Suppressor macrophage treated with lipopolysaccharide for 4 hours (primary cell): ENCODE measurements around the gene ZNF775.
"Not testable (repeated sequence)": the region's sequence is repeated elsewhere in the genome, so short reads cannot be mapped to it uniquely, and the experiment has no call there.

ENCODE experiments used
- DNase-seq: peaks from one replicate; pipeline ENCODE4 v3.0.0-alpha.2; 2020

The ZNF775 gene

DNA sequence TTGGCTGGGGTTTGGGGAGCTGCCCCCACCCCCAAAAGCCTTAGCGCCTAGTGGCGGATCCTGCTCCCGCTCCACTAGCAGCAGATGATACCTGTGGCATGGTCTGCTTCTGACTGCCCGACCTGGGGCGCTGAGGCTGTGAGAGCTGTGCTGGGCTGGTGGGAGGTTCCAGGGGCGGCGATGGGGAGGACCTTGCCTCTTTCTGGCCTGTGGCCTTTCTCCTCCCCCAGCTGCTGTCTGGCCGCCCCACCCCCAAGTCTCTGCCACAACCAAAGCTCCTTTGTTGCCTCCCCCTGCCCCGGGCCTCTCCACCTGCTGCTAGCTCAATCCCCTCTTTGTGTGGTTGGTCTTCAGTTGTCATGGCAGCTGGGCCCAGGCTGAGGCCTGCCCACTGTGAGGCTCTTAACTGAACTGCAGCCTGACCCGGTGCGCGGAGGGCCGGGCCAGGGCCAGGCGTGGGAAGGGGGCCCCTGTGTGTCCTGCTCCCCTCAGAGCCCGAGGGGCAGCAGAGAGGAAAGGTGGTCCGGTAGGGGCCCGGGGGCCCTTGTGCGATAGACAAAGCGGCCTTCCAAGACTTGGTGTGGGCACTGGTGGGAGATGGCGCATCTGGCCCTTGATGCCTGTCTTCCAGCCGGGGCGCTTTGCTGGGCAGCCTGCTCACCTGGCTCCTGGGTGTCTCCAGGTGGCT, 4.7 kb downstream of the ZNF775 start:
- no peak for DNase-seq

DNA sequence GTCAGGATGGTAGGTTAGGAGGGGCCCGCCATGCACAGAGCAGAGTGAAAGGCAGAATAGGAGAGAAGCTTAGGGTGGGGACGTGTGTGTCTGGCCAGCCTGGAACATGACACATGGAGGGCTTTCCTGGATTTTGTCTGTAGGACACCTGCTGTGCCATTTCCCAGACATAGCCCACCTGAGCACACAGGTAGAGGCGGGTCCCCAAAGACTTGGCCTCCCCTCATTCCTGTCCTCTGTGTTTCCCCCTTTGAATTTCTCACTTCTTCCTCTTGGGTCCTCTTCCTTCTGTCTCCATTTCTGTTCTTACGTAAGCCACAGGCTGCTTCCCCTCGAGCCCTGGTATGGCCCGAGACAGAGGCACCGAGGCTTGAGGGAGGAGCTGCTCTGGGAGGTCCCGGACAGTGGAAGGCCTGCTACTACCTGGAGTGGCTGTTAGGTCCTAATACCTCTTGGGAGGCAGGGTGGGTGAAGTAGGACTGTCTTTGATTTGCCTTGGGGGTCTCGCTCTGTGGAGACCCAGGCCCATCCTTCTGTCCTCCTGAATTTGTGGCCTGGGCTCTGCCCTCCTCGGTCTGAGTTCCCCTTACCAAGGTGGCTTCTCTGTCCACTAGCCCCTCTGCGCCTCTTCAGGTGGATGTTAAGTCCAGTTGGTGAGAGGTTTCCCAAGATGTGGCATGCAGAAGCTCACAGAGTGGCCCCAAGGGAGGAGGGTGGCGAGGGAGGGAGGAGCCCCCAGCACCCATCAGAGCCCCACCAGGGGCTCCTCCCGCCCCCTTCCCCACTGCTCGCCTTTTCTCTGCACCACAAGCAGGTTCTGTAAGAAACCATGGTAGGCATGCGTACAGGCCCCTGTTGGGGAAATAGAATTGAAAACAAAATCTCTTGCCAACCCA, 5.5 kb downstream of the ZNF775 start:
- DNase-seq: peak; percentile 38

DNA sequence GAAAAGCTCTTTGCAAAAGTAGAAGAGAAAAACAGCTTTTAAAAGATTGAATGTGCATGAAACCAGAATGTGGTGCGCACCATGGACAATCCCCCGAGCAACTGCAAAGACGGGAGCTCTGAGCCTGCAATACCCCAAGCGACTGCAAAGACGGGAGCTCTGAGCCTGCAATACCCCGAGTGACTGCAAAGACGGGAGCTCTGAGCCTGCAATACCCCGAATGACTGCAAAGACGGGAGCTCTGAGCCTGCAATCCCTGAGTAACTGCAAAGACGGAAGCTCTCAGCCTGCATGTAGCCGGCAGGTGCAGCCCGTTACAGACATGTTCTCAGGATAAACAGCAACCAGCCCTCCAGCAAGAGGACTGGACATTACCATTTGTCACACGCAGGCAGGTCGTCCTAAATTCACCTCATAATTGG, 6.2 kb downstream of the ZNF775 start:
- DNase-seq: no peak

DNA sequence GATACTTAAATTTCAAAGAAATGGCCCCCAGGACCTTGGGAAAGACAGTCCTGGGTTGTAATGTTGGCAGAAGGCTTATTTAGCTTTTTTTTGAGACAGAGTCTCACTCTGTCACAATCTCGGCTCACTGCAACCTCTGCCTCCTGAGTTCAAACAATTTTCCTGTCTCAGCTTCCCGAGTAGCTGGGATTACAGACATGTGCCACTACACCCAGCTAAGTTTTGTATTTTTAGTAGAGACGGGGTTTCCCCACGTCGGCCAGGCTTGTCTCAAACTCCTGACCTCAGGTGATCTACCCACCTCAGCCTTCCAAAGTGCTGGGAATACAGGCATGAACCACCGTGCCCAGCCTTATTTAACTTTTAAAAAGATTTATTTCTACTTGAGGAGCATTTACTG, 6.8 kb downstream of the ZNF775 start:
- not testable (repeated sequence) for DNase-seq

DNA sequence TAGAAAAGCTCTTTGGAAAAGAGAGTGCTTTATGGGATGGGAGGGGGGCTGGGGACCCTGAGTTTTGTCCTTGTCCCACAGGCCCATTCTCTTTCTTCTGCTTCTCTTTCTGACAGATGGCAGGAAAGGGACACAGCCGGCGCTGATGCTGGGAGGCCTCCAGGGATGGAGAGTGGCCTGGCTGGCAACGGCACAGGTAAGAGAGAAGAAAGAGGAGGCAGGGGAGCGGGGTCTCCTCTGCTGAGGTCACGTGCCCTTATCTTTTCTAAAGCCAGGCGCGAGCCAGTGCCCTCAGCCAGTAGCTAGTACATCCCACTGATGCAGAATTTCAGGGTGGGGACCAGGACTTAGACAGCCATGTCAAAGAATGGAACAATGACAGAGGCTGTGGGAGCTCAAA, 9.2 kb downstream of the ZNF775 start:
- DNase-seq: no peak

DNA sequence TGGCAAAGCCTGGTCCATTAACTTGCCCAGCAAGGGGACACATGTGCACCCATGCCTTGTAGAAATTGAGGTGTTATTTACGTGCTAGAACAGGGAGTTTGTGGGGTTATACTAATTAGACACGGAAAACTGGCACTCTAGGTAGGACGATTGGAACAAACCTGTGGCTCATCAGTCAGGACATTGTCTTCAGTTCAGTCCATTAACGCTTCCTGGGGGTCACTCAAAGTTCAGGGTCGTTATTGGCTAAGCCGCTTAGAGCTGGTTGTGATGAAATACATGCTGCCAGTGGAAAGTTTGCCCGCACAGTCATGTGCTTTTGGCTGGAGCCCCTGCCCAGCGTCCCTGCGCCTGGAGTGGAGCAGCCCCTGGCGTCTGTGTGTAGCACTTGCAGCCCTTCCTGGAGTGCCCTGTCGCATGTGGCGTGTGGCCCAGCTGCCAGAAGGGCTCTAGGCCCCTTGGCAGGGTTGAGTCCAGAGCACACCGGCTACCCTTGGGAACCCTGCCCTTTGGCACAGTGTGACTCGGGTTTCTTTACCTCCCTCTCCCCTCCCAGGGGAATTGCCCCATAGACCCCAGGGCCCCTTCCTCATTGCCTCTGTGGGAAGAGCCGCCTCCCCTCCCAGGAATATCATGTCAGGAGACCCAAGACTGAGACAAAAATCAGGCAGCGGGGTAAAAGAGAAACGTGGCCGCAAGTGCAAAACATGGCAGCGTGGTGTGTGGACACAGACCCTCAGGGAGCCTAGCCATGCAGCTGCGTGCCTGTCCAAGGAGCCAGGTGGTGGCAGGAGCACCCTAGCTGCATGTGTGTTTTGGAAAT, 9.8 kb downstream of the ZNF775 start:
- DNase-seq: peak; percentile 60

DNA sequence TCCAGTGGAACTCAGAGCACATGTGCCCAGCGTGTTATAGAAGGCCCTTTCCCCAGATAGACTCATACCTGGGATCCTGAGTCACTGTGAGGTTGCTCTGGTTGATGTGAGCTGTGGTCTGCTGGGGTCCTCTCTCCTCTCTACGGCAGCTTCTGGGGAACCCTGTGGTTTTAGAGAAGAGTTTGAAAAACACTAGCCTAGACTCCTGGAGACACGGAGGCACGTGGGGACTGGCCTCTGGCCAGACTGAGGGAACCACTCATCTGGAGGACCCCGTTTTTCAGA, 10.3 kb downstream of the ZNF775 start:
- no peak for DNase-seq

DNA sequence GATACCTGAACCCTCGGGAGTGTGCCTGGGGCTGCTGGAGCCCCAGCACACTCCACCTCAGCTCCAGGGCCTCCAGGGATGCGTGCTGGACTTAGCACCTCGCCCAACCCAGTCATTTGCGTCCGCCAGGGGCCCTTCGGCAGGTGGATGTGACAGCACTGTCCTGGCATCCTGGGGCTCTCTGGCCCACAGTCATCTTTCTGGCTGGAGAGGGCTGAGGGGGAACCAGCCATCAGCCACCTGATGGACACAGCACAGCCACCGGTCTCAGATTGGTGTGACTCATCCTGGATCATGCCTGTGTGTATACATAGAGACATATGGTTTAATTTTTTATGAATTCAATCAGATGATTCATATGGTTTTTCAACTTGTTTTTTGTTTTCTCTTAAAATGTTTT, 11.1 kb downstream of the ZNF775 start:
- no peak for DNase-seq

DNA sequence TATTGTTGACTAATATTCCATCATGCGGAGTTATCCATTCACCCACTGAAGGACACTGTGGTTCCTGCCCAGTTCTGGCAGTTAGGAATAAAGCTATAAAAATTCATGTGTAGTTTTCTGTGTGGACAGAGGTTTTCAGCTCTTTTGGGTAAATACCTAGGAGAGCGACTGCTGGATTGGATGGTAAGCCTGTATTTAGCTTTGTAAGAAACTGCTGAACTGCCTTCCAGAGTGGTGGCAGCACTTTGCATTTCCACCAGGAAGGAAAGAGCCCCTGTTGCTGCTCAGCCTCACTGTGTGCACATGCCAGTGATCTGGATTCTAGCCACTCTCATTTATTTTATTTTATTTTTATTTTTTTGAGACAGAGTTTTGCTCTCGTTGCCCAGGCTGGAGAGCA, 14.2 kb downstream of the ZNF775 start:
- no peak for DNase-seq

DNA sequence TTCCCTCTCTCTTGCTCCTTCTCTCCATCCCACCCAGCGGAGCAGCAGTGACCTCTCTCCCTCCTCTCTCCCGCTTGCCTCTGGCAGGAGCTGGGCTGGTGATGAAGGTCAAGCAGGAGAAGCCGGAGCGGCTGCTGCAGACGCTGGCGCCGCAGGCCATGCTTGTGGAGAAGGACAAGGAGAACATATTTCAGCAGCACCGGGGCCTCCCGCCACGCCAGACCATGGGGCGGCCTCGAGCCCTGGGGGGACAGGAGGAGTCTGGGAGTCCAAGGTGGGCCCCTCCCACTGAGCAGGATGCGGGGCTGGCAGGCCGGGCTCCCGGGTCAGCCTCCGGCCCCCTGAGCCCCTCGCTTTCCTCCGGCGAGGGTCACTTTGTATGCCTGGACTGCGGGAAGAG, 17.3 kb downstream of the ZNF775 start:
- no peak for DNase-seq

DNA sequence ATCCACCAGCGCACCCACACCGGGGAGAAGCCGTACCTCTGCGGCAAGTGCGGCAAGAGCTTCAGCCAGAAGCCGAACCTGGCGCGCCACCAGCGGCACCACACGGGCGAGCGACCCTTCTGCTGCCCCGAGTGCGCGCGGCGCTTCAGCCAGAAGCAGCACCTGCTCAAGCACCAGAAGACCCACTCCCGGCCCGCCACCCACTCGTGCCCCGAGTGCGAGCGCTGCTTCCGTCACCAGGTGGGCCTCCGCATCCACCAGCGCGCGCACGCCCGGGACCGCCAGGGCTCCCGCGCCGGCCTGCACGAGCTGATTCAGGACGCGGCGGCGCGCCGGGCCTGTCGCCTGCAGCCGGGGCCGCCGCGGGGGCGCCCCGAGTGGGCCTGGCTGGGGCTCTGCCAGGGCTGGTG, 17.7 kb downstream of the ZNF775 start:
- DNase-seq: no peak

DNA sequence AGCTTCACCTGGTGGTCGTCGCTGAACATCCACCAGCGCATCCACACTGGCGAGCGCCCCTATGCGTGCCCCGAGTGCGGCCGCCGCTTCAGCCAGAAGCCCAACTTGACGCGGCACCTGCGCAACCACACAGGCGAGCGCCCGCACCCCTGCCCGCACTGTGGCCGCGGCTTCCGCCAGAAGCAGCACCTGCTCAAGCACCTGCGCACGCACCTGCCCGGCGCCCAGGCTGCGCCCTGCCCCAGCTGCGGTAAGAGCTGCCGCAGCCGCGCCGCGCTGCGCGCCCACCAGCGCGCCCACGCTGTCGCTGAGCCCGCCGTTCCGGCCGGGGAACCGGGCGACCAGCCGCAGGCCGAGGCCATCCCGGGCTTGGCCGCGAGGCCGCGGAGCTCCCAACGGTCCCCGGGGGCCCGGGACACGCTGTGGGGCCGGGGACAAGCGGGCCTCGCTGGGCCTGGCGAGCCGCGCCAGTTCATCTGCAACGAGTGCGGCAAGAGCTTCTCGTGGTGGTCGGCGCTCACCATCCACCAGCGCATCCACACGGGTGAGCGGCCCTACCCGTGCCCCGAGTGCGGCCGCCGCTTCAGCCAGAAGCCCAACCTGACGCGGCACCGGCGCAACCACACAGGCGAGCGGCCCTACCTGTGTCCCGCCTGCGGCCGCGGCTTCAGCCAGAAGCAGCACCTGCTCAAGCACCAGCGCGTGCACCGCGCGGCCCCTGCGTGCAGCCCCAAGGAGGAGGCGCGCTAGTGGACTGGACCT, 18.4 kb downstream of the ZNF775 start:
- DNase-seq: no peak

DNA sequence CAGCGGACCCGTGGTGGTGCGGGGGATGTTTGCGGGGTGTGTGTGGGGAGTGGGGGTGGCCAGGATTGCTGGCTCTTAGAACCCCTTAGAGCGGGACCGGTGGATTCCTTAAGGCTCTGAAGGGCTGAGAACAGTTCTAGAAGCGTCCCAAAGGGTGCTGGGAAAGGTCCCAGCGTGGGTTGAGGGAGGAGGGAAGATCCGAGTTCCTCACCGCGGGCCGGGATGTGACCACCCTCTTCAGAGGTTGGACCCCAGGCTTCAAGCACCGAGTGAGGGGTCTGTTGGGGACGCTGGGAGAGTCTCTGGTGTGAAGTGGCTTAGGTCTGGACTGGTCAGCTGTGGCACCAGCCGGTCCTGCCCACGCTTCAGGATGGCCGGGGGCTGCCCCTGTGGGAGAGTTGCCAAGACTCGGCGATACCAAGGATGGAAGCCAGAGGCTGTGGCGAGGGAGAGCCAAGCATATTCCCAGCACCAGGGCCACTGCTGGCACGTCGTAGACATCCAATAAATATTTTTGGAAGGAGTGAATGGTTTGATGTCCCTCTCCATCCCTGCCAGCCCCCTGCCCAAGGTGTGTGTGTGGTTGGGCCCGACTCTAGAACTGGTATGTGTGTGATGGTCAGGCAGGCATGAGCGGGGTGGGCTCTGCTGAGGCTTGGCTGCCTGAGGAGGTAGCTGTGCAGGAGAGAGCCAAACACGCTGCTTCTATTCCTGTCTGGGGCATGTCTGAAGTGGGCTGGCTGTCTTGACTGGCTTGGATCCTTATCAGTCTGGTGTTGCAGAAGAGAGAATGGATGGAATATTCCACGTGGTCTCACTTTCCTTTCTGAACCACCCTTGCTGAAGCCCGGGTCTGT, 19.2 kb downstream of the ZNF775 start:
- no peak for DNase-seq

DNA sequence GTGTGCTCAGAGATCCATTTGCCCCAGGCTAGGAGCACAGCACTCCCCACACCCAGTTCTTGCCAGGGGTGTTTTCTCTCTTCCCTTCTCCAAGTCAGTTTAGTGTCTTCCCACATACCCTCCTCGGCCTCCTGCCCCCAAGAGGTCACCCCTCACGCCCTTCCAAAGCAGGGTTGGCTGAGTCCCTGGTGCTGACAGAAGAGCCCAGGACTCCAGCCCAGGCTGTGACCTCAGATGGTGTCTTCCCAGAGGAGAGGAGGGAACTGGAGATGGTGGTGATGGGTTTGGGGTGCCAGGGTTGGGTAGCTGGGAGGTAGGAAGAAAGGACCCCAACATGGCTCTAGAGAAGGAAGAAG, 19.8 kb downstream of the ZNF775 start:
- DNase-seq: no peak

DNA sequence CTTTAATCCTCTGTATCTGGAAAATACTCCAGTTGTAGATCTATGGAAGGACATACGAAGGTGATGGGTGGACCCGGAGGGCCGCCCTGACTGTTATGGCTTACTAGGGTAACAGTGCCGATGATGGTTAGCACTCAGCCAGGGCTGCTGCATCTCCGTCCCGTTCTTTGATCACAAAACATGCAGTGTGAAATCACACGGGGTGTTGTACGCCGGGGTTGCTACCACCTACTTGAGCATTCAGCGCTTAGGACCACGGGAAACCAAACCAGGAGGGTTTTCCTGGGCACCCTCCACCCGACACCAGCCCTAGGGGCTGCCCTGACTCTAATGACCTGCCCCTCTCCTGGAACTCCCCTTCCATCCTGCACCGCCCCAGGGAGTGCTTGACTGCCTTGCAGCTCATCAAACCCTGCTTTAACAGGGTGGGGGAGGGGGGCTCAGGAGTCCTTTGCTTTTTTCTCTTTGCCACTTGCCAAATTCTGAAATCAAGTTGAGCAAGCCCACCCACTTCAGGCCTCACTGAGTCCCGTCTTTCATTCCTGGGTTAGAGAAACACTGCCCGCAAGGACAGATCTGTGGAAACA, 20.4 kb downstream of the ZNF775 start:
- DNase-seq: no peak

DNA sequence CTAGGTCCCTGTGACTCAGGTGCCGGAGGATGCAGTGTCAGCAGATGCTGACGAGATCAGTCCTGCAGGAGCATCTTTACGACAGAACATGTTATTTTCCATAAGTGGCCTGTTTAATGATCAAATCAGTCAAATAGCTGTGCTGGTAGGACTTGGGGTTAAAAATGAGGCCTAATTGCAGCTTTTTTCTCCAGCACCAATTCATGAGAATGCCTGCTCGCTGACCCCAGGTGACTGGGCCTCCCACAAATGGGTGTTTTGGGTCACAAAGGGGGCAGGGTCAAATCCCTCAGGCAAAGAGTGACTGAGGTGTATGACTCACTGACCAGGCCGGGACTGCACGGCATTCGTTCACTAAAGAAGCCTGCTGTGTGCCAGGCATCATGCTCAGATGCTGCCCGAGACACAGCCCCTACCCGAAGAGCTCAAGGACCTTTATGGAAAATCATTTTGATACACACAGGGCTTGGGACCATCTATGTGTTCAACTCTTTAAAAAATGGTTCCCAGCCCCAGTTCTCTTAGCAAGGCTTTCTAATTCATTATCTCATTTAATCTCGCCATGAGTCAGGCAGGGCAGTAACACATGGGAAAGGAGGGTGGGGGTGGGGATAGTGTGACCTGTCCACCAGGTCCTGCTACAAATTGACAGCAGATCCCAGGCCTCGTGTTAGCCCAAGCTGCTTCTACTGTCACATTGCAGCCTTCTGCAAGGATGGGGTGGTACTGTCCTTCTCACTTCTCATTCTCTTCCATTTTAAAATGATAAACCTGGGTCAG, 21.1 kb downstream of the ZNF775 start:
- DNase-seq: no peak

DNA sequence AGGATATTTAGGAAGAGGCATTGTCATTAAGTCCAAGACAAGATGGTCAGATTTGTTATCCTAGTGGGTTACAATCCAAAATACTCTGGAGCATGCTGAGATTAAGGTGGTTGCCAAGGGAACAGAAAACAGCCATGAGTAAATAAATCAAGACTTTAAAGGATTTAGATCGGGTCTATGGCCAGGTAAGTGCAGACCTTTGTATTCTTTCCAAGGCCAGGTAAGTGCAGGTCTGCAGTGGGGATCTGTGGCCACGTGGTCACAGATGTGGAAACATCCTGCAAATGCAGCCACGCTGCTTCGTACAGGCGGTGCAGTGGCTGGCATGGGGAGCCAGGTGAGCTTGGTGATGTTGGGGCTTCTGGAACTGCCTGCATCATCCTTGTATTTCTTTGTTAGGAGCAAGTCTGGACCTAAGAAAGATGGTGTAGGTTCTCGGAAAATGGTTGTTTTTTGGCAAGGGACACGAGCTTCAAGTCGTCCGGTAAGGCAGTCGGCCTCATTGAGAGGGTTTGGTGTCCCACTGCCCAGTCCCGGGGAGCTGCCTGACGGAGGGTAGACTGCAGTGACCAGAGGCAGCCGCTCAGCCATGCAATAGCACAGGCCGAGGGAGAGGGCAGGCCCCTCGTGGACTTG, 21.8 kb downstream of the ZNF775 start:
- no peak for DNase-seq

DNA sequence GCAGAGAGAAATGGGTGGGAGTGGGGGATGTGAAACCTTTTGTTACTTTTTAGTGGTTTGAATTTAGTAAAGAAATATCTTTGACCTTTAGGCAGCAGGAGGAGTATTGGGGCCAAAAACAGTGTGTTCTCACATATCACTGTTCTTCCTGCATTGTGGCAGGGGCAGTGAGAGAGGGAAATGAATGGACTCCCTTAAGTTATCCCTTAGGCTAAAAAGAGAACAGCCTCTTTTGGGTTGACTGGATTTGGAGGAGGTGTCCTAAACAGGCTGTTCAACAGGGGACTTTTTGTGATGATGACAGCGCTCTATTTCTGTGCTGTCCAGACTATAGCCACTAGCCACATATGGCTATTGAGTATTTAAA, 22.3 kb downstream of the ZNF775 start:
- peak; percentile 33 for DNase-seq

DNA sequence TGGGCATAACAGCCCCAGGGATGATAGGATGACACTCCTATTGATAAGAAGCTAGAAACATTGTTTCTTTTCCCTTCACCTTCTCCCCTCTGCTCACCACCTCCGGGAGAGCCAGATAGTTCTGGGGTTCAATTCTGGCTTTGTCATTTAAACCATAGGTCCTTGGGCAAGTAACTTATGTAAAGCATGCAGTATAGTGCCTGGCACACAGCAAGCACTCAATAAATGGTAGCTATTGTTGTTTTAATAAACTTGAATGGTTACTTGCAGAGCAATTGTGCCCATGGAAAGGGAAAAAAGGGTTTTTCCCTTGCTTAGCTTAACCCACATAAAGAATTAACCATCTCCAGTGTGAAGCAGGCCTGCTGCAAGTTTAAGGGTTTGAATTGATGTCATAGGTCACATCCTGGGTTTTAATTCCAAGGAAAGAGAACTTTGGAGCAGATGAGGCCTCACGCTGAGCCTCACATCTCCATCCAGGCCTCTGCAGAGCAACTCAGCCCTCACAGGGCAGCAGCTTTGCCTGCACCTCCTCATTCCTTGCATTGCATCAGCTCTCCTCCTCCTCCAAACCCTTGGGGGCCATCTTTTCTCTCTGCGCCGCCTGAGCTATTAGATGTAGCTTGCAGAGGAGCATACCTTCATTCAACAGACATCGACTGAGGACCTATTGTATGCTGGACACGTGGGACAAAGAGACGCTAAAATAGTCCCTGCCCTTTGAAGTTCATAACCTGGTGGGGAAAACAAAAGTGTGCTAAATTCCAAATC, 22.9 kb downstream of the ZNF775 start:
- DNase-seq: no peak
